CD4-positive, alpha-beta T cell treated with Interleukin-10 for 1 hour (primary cell): ENCODE measurements around the gene STK32C.
A peak's percentile ranks its signal among the peaks of the same experiment; 100 is the strongest.
"Not testable (repeated sequence)": the region's sequence is repeated elsewhere in the genome, so short reads cannot be mapped to it uniquely, and the experiment has no call there.

ENCODE experiments used
- DNase-seq: peaks from one replicate; pipeline ENCODE4 v3.0.0-alpha.2; 2020

STK32C gene

GRCh38 chr10:132336919-132337407, 29.2 kb upstream of the STK32C start:
- DNase-seq, result peak; percentile 16

DNA sequence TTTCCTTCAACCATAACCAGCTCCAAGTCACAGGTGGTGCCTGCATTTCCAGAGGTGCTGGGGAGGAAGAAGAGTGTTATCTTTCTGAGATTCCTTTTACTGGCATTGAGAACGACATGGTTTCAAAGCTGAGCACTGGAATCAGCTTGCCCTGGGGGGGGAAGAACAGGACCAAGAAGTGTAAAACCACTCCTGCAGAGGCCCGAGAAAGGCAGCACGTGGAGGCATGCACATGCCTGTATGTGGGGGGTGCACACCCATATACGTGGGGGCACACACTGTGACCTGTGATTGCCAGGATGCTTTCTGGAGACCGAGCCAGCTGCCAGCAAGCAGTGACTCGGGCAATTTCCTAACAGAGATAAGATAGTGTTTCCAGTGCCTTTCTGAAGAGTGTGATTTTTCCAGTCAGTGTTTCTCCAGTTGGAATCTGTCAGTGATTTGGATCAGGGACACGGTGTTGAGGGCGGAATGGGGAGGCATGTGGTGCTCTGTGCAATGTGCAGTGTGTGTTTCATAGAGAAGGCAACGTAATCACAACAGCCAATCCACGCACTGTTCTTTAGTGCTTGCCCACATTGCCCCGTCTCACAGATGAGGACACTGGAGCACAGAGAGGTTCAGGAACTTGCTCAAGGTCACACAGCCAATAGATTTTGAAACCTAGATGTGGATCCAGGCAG, 28.5 kb upstream of the STK32C start:
- DNase-seq, result no peak

- DNase-seq, result peak; percentile 15
These were observed 27.7 kb upstream of the STK32C start for GRCh38 chr10:132335189-132336063.

DNA sequence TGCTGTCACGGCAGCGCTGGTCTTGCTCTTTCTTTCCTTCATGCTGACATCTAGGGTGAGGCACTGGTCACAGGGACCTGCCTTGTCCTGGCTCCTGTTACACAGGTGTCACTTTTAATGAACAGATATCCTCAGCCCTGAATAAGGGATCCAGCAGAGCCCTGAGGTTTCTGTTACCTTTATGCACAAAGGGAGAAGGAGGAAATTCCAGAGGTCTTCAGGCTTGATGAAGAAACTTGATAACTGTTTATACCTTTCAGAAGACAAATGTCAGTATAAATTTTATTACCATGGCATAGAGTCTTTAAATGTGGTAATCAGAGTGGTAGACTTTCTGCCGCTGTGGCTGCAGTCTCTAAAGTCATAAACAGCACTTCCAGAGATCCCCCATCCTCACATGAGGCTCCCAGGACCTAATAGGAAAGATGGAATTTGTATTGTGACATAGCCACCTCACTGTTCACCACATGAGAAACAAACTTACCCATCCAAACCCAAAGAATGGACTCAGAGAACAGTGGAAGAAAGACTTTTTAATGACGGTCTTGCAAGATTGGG, 27.0 kb upstream of the STK32C start:
- no peak for DNase-seq

DNA sequence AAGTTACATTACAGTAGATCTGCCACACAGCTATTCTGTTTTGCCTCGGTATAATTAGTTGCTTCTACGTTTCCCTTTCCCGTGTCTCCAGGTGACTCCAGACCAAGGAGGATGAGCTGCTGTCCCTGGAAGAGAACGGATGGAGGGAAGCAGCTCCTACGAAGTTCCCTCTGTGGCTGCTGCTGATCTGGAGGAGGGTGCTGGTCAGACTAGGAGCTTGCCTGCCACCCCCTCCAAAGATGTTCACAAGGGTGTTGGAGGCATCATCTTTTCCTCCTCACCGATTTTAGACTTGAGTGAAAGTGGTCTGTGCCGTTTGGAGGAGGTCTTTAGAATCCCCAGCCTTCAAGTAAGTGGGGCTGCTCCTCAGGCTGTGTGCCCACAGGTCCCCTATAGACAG, 25.6 kb upstream of the STK32C start:
- DNase-seq, result no peak

GRCh38 chr10:132332433-132332754, 24.6 kb upstream of the STK32C start:
- DNase-seq, result no peak

DNA sequence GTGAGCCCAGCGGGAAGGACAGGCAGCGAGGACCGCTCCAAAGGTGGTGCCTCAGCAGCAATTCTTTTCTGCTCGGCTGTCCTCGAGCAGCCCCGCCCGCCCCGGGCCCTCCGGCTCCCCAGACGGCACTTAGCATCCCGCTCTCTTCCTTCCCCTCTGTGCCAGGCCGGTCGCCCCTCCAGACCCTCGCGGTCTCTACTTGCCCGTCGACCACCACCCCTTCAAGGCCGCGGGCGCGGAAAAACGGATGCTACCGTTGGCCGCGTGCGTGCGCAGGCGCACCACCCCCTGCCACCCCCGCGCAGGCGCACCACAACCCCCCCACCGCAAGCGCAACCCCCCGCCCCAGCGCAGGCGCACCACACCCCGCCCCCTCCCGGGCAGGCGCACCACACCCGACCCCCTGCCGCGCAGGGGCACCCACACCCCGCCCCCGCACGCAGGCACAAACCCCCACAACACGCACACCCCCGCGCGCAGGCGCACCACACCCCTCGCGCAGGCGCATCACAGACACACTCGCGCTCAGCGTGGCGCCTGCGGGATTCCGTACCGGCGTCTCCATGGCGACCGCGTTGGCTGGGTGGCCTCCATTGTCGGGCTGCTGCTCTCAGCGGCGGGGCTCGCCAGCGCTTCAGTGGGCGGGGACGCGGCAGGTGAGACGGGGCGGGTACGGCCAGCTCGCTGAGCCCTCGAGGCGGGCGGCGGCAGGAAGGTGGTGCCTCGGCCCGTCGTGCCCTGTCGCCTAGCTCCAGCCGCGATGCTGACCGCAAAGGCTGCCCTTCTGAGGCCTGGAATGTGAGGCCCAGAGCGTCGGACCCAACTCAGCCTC, 24.1 kb upstream of the STK32C start, which contains the start of gene LRRC27:
Gene LRRC27 (plus strand): TSS at position 593 of the 832 bp plus-strand sequence. CDS start 1,332 bp downstream, outside the sequence.
- peak; percentile 100 for DNase-seq

- peak; percentile 14 for DNase-seq
These were observed 22.7 kb upstream of the STK32C start for GRCh38 chr10:132330486-132330833.

DNA sequence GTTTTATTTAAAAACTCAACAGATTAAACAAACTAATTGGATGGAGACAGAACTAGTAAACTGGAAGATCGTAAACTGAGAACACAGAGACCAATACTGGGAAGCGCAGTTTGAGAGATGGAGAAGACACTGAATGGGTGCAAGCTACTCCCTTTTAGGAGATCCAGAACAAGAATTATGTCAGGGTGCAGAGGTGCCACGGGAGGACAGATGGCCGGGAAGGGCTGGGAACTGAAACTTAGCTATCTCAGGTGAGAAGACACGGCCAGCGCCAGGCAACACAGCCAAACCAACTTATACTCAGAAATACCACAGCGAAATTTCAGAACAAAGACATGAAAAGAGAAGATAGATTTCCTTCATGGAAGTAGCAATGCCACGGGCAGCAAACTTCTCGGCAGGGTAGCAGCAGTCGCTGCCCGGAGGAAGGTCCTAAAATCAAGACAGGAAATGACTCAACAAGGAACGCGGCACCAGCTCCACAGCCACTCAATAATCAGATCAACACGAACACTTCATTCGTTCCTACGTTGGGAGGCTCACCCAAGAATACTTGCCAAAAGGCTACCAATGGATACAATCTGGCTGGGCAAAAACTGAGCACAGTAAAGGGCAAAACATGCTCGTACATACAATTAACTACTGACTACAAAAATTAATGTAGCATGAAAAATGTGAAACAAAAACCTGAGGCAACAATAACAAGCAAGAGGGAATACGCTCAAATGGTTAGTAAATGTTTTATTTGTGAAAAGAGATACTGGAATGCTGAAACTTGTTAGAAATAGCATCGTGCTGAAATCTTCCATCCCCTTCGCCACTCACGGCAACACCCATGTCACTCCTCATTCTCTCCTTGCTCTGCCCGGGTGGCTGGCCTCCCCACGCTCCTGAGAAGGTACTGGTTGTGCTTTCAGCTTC, 22.1 kb upstream of the STK32C start:
- DNase-seq, result peak; percentile 44

DNA sequence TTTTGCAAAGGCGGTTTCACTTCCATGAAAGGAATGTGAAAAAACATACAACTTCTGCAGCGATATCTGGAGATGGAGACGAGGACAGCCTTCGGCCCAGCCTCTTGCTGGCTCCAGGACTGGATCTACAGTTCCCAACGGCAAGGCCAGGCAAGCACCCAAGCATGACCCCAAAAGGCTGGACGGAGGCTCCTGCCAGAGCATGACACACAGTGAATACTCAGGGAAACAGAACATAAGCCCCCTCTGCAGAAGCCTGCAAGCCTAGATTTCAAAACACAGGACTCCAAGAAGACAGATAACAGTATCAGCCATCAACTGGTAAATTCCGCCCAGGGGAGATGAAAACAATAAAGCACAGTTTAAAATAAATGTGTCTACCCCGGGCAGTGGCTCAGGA, 21.0 kb upstream of the STK32C start:
- no peak for DNase-seq

GRCh38 chr10:132328106-132328505, 20.4 kb upstream of the STK32C start:
- no peak for DNase-seq

DNA sequence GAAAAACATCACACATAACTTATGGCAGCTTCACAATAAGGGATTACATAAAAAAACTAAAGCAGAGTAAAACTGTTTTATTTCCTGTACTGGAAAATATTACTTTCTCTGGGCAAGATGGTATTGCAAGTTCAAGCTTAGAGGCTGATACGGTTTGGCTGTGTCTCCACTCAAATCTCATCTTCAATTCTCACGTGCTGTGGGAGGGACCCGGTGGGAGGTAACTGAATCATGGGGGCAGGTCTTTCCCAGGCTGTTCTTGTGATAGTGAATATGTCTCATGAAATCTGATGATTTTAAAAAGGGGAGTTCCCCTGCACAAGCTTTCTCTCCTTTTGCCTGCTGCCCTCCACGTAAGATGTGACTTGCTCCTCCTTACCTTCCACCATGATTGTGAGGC, 19.2 kb upstream of the STK32C start:
- DNase-seq, result no peak

DNA sequence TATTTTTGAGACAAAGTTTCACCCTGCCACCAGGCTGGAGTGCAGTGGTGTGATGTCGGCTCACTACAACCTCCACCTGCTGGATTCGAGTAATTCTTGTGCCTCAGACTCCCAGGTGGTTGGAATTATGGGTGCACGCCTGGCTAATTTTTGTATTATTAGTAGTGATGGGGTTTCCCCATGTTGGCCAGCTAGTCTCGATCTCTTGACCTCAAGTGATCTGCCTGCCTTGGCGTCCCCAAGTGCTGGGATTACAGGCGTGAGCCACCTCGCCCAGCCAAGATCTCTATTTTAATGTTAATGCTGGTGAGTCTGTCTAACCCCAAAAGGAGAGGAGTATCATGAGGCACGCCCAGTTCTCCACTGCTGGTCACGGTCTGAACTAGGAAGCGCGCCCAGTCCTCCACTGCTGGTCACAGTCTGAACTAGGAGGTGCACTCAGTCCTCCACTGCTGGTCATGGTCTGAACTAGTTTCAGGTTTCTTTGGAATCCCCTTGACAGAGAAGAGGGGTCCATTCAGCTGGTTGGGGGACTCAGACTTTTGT, 18.7 kb upstream of the STK32C start:
- DNase-seq, result no peak

- no peak for DNase-seq
These were observed 16.4 kb upstream of the STK32C start for GRCh38 chr10:132324186-132324585.

DNA sequence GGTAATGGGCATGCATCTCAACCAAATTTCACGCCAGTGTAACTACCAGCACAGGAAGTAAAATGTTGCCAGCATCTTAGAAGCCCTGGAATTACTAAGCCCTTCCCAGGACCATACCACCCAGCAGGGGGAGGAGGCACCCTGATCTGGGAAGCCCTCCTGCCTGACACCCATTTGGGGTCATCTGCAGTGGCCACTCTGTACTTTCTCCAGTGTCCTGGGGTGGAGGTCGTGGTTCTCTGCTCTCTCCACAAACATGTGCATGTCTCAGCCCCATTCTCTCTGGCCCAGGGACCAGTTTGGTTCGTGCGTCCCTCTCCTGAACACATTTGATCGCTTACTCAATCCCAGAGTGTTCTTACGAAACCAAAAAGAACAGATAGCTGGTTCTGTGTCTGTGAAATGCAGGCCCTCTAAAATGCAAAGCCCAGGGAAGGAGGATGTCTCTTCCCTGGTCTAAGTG, 14.9 kb upstream of the STK32C start:
- DNase-seq, result no peak

DNA sequence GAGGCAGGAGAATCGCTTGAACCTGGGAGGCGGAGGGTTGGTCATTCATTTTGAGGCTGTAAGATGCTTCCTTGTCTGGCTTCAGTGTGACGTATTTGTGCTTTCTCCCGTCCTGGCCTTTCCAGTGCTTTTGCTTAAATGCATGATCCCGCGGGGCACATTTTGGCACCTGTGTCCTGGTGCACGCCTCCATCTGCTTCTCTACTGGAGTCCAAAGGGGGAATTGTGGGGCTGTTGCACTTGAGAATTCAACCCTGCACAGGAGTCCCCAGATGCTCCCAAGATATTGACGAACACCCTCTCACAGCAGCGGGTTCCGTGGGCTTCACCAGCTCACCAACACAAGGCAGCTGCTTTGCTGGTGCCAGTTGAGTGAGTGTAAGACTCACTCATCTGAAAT, 14.0 kb upstream of the STK32C start:
- DNase-seq, result no peak

- DNase-seq, result no peak
These were observed 13.1 kb upstream of the STK32C start for GRCh38 chr10:132320654-132321469.

GRCh38 chr10:132319853-132320653, 12.3 kb upstream of the STK32C start:
- DNase-seq, result no peak

DNA sequence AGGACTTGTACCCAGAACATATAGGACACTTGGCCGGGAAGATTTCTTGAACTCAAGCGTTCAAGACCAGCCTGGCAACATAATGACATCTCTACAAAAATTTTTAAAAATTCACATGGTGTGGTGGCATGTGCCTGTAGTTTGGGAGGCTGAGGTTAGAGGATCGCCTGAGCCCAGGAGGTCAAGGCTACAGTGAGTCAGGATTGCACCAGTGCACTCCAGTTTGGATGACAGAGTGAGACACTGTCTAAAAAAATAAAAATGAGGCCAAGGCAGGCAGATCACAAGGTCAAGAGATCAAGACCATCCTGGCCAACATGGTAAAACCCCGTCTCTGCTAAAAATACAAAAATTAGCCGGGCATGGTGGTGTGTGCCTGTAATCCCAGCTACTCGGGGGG, 9.7 kb upstream of the STK32C start:
- DNase-seq, result not testable (repeated sequence)

- DNase-seq, result no peak
These were observed 8.4 kb upstream of the STK32C start for GRCh38 chr10:132316133-132316532.
